ENCODE data around the gene LYZL4. TPM values are rescaled to one million over a fixed set of nuclear protein-coding genes. Genes with fewer than 3 reads are reported as not detected.

The LYZL4 gene
- total RNA-seq, 1 experiment from 2014 or later = not detected

- intact Hi-C loops (cut with micrococcal nuclease; ENCODE audit: unreplicated experiment) = no loop called here
- TF ChIP-seq CTCF (IDR thresholded peaks at IDR 0.05; ENCODE audit: unreplicated experiment) = no peak
- Mint-ChIP-seq H3K27ac (ENCODE audit: unreplicated experiment) (no peak overlapping the region), H3K4me1 (ENCODE audit: low read depth, unreplicated experiment) (no peaks in the 10 kb centered on the region), H3K9me3 (ENCODE audit: low read depth, unreplicated experiment) (peaks cover 3% of the 10 kb centered on the region), H3K36me3 (ENCODE audit: insufficient read depth, unreplicated experiment) (no peaks in the 10 kb centered on the region), H3K27me3 (ENCODE audit: unreplicated experiment) (peaks cover 41% of the 10 kb centered on the region), H3K4me3 (ENCODE audit: low read depth, unreplicated experiment) (no peak overlapping the region)
- CTCF ChIA-PET = no interaction called here
- BruUV-seq (replicated peaks) = no TSS peak
- DNase-seq = no peak
Observed at GRCh38 chr3:42405857-42406256, 4.6 kb downstream of the LYZL4 start.

GRCh38 chr3:42403737-42404136 lies 6.7 kb downstream of the LYZL4 start:
- CTCF ChIA-PET = no interaction called here
- H3K4me1 Mint-ChIP-seq (ENCODE audit: low read depth, unreplicated experiment) = no peaks in the 10 kb centered on the region
- TF ChIP-seq CTCF (IDR thresholded peaks at IDR 0.05; ENCODE audit: unreplicated experiment) = no peak
- H3K27me3 Mint-ChIP-seq (ENCODE audit: unreplicated experiment) = peaks cover 20% of the 10 kb centered on the region
- H3K9me3 Mint-ChIP-seq (ENCODE audit: low read depth, unreplicated experiment) = peaks cover 3% of the 10 kb centered on the region
- no peaks in the 10 kb centered on the region for H3K36me3 Mint-ChIP-seq (ENCODE audit: insufficient read depth, unreplicated experiment)
- DNase-seq = no peak
- no peak overlapping the region for H3K27ac Mint-ChIP-seq (ENCODE audit: unreplicated experiment)
- intact Hi-C loops (cut with micrococcal nuclease; ENCODE audit: unreplicated experiment) = no loop called here
- BruUV-seq (replicated peaks) = no TSS peak
- H3K4me3 Mint-ChIP-seq (ENCODE audit: low read depth, unreplicated experiment) = no peak overlapping the region

- intact Hi-C loops (cut with micrococcal nuclease; ENCODE audit: unreplicated experiment) = no loop called here
- CTCF ChIA-PET = interaction anchor here (0.7 kb wide), 1 partner anchor 124 kb away, joined by 5 read pairs; no protein-coding TSS in a partner anchor
- no TSS peak for BruUV-seq (replicated peaks)
- H3K27ac Mint-ChIP-seq (ENCODE audit: unreplicated experiment) = no peak overlapping the region
- no peak for DNase-seq
- no peaks in the 10 kb centered on the region for H3K4me1 Mint-ChIP-seq (ENCODE audit: low read depth, unreplicated experiment)
- no peaks in the 10 kb centered on the region for H3K36me3 Mint-ChIP-seq (ENCODE audit: insufficient read depth, unreplicated experiment)
- H3K9me3 Mint-ChIP-seq (ENCODE audit: low read depth, unreplicated experiment) = peaks cover 3% of the 10 kb centered on the region
- no peak overlapping the region for H3K4me3 Mint-ChIP-seq (ENCODE audit: low read depth, unreplicated experiment)
- no peak for TF ChIP-seq CTCF (IDR thresholded peaks at IDR 0.05; ENCODE audit: unreplicated experiment)
- H3K27me3 Mint-ChIP-seq (ENCODE audit: unreplicated experiment) = peaks cover 15% of the 10 kb centered on the region
Observed at GRCh38 chr3:42402394-42403096, 7.9 kb downstream of the LYZL4 start.

- Mint-ChIP-seq H3K9me3 (ENCODE audit: low read depth, unreplicated experiment) (peaks cover 3% of the 10 kb centered on the region), H3K27me3 (ENCODE audit: unreplicated experiment) (peaks cover 45% of the 10 kb centered on the region), H3K27ac (ENCODE audit: unreplicated experiment) (no peak overlapping the region), H3K4me3 (ENCODE audit: low read depth, unreplicated experiment) (no peak overlapping the region), H3K36me3 (ENCODE audit: insufficient read depth, unreplicated experiment) (no peaks in the 10 kb centered on the region), H3K4me1 (ENCODE audit: low read depth, unreplicated experiment) (no peaks in the 10 kb centered on the region)
- intact Hi-C loops (cut with micrococcal nuclease; ENCODE audit: unreplicated experiment) = no loop called here
- CTCF ChIA-PET = no interaction called here
- TF ChIP-seq CTCF (IDR thresholded peaks at IDR 0.05; ENCODE audit: unreplicated experiment) = no peak
- no TSS peak for BruUV-seq (replicated peaks)
- DNase-seq = no peak
Observed at GRCh38 chr3:42398080-42398479, 12.3 kb downstream of the LYZL4 start.

Measured in Calu3 (cell line).